OCI-LY3 (cell line): ENCODE results near the gene ZC3H10.

Source experiments
- CTCF ChIP-seq: fragments of 200-600, 300-600 bp; sonication (generic); IDR thresholded peaks from 2 replicates; pipeline ENCODE4 v1.5.1; 2014; ENCODE audit warnings: antibody characterized with exemption, low read length, low read depth
- EZH2phosphoT487 ChIP-seq: fragments of 200-600 bp; shearing (Covaris generic); IDR thresholded peaks from 2 replicates; pipeline ENCODE4 v1.6.1; 2018; ENCODE audit warnings: antibody characterized with exemption, mixed run types, low read depth

GRCh38 chr12:56154818-56155217, 36.8 kb downstream of the ZC3H10 start:
- TF ChIP-seq CTCF (no peak), EZH2phosphoT487 (no peak)
